Panc1 (cell line): ENCODE data around the gene MED13. TPM values are rescaled to one million over a fixed set of nuclear protein-coding genes. Genes with fewer than 3 reads are reported as not detected.

ENCODE experiments used
- ATAC-seq: fragments of 200-7000 bp; cut with Tn5 transposase; 2 replicates; pipeline ENCODE4 v1.9.1; 2020; ENCODE audit warnings: mild to moderate bottlenecking, moderate library complexity
- BruUV-seq: library from RNA; stranded (reverse); fragments of 400-500 nt; replicated peaks from 2 replicates; lab custom pipeline; 2021; lab: Mats Ljungman, UMichigan
- CTCF ChIA-PET: fragments of 300-600 bp; sonication (Branson Sonifier 250); formaldehyde crosslinking; loops from one replicate; lab custom pipeline; 2022; ENCODE audit warnings: antibody characterized with exemption; lab: Charles Lee
- POLR2A ChIA-PET: fragments of 300-600 bp; sonication (Branson Sonifier 250); formaldehyde crosslinking; loops from one replicate; lab custom pipeline; 2022; ENCODE audit warnings: antibody characterized with exemption; lab: Charles Lee
- DNase-seq: peaks from one replicate; pipeline ENCODE4 v3.0.0-alpha.2; 2010; ENCODE audit warnings: low read depth, low spot score
- H3K27ac ChIP-seq: 2 replicates; pipeline ENCODE4 v1.5.1; 2011; ENCODE audit warnings: mild to moderate bottlenecking, low read length, inconsistent platforms
- H3K27me3 ChIP-seq: fragments of 200-500 bp; sonication (Bioruptor generic); 2 replicates; pipeline ENCODE4 v1.6.0; 2014; ENCODE audit warnings: low read length, inconsistent platforms; ENCODE audit not compliant: control insufficient read depth, insufficient read depth
- H3K36me3 ChIP-seq: fragments of 200-500 bp; sonication (Bioruptor generic); 2 replicates; pipeline ENCODE4 v1.5.1; 2014; ENCODE audit warnings: inconsistent platforms, mild to moderate bottlenecking, low read length, moderate library complexity; ENCODE audit not compliant: control insufficient read depth, insufficient read depth
- H3K4me1 ChIP-seq: 2 replicates; pipeline ENCODE4 v1.5.1; 2011; ENCODE audit warnings: inconsistent platforms, mild to moderate bottlenecking, low read length, moderate library complexity; ENCODE audit not compliant: control insufficient read depth, insufficient read depth
- H3K4me3 ChIP-seq, 2 experiments: 2 replicates each; pipeline ENCODE4 v1.5.1; 2011 to 2012; ENCODE audit warnings: low read depth in 2 of 2, low read length in 2 of 2, mild to moderate bottlenecking in 2 of 2, inconsistent platforms in 1 of 2, moderate library complexity in 1 of 2
- H3K9me3 ChIP-seq: fragments of 200-500 bp; sonication (Bioruptor generic); 2 replicates; pipeline ENCODE4 v1.5.1; 2014; ENCODE audit warnings: low read depth, mild to moderate bottlenecking, inconsistent platforms, low read length, moderate library complexity; ENCODE audit not compliant: control insufficient read depth, insufficient read depth
- CTCF ChIP-seq: fragments of 450-650 bp; IDR thresholded peaks from 2 replicates; pipeline ENCODE4 v1.5.1; 2017; ENCODE audit warnings: mild to moderate bottlenecking
- POLR2AphosphoS5 ChIP-seq: IDR thresholded peaks from 2 replicates; pipeline ENCODE4 v1.6.1; 2012; ENCODE audit warnings: mild to moderate bottlenecking, low read depth, low read length, moderate library complexity
- REST ChIP-seq, 2 experiments: IDR thresholded peaks; 2 replicates each; pipeline ENCODE4 v1.6.1; 2011 to 2012; ENCODE audit warnings: low read depth in 2 of 2, control low read depth in 1 of 2, low read length in 1 of 2, mild to moderate bottlenecking in 1 of 2, moderate library complexity in 1 of 2; ENCODE audit not compliant: insufficient read depth in 1 of 2
- SIN3A ChIP-seq: IDR thresholded peaks from 2 replicates; pipeline ENCODE4 v1.6.1; 2012; ENCODE audit warnings: low read depth, mild to moderate bottlenecking, low read length, moderate library complexity, borderline replicate concordance; ENCODE audit not compliant: insufficient read depth
- TCF7L2 ChIP-seq: IDR thresholded peaks from 2 replicates; pipeline ENCODE4 v1.6.1; 2011; ENCODE audit warnings: mild to moderate bottlenecking, low read depth, low read length, inconsistent platforms
- in situ Hi-C: cut with HindIII; loops from 2 replicates; pipeline ENCODE4 v1.10.0; 2016; ENCODE audit warnings: low sequenced_read_pairs, low pct_unique_long_range_greater_than_20kb
- intact Hi-C: fragments of 100-400 bp; cut with micrococcal nuclease; formaldehyde crosslinking; loops from one replicate; pipeline ENCODE4 v1.10.0; 2022; ENCODE audit not compliant: unreplicated experiment
- total RNA-seq: library from RNA; stranded (reverse); gene quantifications from one replicate; pipeline ENCODE4 v1.2.1, GENCODE V29; 2021; ENCODE audit not compliant: unreplicated experiment

Gene MED13
- total RNA-seq, 1 experiment from 2014 or later, result 69.5 TPM

GRCh38 chr17:62009220-62009619, 55.9 kb downstream of the MED13 start:
- H3K4me3 ChIP-seq, result no peak overlapping the region
- H3K27me3 ChIP-seq, result no peaks in the 10 kb centered on the region
- BruUV-seq, result no TSS peak
- ChIA-PET POLR2A (no interaction called here), CTCF (no interaction called here)
- H3K4me1 ChIP-seq, result no peaks in the 10 kb centered on the region
- DNase-seq (no peak), ATAC-seq (no peak)
- peaks cover 26% of the 10 kb centered on the region for H3K36me3 ChIP-seq
- TF ChIP-seq POLR2AphosphoS5, result no peak
- TF ChIP-seq REST (IDR thresholded peaks at IDR 0.05; ENCODE audit: insufficient read depth in 1 of 2, low read depth in 2 of 2, low read length in 1 of 2), result no peak
- TF ChIP-seq SIN3A, result no peak
- TF ChIP-seq TCF7L2, result no peak
- H3K9me3 ChIP-seq, result no peaks in the 10 kb centered on the region
- intact Hi-C loops, result no loop called here
- no peak overlapping the region for H3K27ac ChIP-seq
- in situ Hi-C loops, result no loop called here

GRCh38 chr17:62008294-62008693, 56.8 kb downstream of the MED13 start:
- no peak for ATAC-seq
- ChIA-PET CTCF (no interaction called here), POLR2A (no interaction called here)

More at GRCh38 chr17:62008294-62008693, 56.8 kb downstream of the MED13 start:
- Histone ChIP-seq H3K9me3 (no peaks in the 10 kb centered on the region), H3K27me3 (no peaks in the 10 kb centered on the region), H3K4me1 (no peaks in the 10 kb centered on the region), H3K27ac (no peak overlapping the region), H3K36me3 (peaks cover 26% of the 10 kb centered on the region), H3K4me3 (no peak overlapping the region)
- intact Hi-C loops (no loop called here), in situ Hi-C loops (no loop called here)
- BruUV-seq, result no TSS peak
- no peak for DNase-seq
- TF ChIP-seq SIN3A, result no peak
- TF ChIP-seq CTCF, result no peak
- no peak for TF ChIP-seq REST (IDR thresholded peaks at IDR 0.05; ENCODE audit: insufficient read depth in 1 of 2, low read depth in 2 of 2, low read length in 1 of 2)
- no peak for TF ChIP-seq POLR2AphosphoS5
- no peak for TF ChIP-seq TCF7L2
